ENCODE data around the gene NCOA3. TPM values are rescaled to one million over a fixed set of nuclear protein-coding genes. Genes with fewer than 3 reads are reported as not detected.

Gene NCOA3
- total RNA-seq, 1 donor: 53.3 TPM

DNA sequence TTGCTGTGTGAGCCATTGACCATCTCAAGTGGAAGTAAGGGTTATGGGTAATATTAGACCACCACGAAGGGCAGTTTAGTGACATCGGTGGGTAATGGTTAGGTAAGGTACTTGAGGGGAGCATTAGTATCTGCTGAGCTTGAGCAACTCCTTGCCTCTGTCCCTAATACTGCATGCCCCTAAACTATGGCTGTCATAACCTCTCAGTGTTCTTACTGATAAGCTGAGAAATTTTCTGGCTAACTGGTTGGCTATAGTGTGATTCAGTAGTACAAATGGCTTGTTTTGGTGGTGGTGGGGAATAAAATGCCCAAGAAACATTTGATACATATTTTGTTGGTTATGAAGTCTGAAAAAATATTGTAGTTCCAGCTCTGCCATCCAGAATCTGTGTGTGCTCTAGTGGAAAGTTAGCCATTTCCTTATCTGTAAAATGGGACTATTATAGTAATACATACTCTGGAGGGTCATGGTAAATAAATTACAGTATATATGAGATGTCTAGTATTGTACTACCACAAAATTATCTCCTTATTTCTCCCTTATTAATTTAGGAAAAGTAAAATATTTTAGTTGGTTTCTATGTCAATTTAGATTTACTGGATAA lies 113.1 kb downstream of the NCOA3 start:
- H3K4me3 ChIP-seq (ENCODE audit: low read depth, low read length): no peak overlapping the region
- no peak for DNase-seq (ENCODE audit: low read depth)
- TF ChIP-seq, protein P1, sequence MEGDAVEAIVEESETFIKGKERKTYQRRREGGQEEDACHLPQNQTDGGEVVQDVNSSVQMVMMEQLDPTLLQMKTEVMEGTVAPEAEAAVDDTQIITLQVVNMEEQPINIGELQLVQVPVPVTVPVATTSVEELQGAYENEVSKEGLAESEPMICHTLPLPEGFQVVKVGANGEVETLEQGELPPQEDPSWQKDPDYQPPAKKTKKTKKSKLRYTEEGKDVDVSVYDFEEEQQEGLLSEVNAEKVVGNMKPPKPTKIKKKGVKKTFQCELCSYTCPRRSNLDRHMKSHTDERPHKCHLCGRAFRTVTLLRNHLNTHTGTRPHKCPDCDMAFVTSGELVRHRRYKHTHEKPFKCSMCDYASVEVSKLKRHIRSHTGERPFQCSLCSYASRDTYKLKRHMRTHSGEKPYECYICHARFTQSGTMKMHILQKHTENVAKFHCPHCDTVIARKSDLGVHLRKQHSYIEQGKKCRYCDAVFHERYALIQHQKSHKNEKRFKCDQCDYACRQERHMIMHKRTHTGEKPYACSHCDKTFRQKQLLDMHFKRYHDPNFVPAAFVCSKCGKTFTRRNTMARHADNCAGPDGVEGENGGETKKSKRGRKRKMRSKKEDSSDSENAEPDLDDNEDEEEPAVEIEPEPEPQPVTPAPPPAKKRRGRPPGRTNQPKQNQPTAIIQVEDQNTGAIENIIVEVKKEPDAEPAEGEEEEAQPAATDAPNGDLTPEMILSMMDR (IDR thresholded peaks at IDR 0.05; ENCODE audit: insufficient read depth, low read length): no peak

DNA sequence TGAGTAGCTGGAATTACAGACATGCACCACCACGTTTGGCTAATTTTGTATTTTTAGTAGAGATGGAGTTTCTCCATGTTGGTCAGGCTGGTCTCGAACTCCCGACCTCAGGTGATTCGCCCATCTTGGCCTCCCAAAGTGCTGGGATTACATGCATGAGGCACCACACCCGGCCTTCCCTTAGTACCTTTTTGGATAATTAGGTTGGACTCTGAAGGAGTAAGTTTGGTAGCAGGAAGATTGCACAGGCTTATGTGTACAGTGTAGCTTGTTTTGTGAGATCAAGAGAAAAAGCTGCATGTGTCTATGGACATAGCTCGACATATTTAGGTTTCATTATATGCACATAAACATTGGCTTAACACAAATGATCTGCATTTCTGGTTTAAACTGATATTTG lies 116.8 kb downstream of the NCOA3 start:
- no peak overlapping the region for H3K4me3 ChIP-seq (ENCODE audit: low read depth, low read length)
- no peak for DNase-seq (ENCODE audit: low read depth)
- TF ChIP-seq, protein P1 (IDR thresholded peaks at IDR 0.05; ENCODE audit: insufficient read depth, low read length): no peak

DNA sequence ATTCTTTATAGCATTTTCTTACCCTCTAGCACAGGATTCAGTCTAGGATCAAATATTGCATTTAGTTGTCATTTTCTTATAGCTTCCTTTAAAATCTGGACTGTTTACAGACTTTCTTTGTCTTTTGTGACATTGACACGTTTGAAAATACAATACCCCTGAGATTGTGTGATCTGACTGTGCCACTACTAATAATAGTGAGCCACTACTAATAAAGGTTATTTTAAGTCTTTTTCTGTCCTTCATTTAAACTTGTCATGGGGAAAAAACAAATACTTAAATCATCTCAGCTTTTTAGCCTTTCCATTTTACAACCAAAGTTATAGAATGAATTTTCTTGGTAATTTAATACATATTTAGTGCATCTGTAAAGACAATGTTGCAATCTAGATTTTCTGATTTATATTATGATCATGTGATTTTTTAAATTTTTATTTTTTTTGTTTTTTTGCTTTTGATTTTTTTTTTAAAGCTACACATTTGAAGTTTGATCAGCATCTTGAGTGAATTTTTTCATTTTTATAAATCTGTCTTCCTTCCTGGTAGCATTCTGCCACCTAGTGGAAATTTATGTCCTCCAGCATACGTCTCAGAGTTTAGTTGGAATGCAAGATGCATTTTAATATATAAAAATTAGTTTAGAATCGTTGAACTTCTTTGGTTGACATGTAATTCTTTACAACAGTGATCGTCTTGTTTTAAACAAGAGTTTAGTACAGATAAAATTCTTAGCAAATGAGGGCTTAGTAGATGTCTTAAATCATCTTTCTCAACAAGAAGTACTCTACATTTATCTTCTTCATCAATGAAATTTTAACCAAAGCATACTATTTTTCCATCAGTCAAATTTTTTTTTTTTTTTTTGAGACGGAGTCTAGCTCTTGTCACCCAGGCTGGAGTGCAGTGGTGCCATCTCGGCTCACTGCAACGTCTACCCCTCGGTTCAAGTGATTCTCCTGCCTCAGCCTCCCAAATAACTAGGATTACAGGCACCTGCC lies 119.4 kb downstream of the NCOA3 start:
- peak; percentile 89 for DNase-seq (ENCODE audit: low read depth)
- TF ChIP-seq, protein P1 (IDR thresholded peaks at IDR 0.05; ENCODE audit: insufficient read depth, low read length): peak; percentile 82

DNA sequence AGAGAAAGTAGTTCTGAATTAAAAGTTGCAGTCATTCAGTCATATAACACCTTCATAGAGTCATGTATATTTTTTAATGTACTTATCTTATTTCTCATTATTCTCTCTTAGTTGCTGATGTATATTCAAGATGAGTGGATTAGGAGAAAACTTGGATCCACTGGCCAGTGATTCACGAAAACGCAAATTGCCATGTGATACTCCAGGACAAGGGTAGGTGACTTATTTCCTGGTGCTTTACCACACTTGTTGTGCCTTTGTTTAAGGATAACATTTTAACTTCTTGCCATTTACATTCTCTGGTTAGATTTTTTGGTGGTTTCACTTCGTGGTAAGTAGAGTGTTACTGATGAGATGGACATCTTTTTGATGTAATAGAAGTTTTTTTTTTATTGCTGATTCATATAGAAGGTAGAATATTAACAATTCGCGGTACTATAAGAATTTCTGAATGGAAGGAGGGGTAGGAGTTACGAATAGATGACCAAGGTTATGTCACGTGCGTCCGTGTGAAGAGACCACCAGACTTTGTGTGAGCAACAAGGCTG lies 120.5 kb downstream of the NCOA3 start:
- TF ChIP-seq, protein P1 (IDR thresholded peaks at IDR 0.05; ENCODE audit: insufficient read depth, low read length): no peak
- no peak overlapping the region for H3K4me3 ChIP-seq (ENCODE audit: low read depth, low read length)
- peak; percentile 19 for DNase-seq (ENCODE audit: low read depth)

More for the DNA sequence above, 119.4 kb downstream of the NCOA3 start:
- H3K4me3 ChIP-seq (ENCODE audit: low read depth, low read length): no peak overlapping the region

DNA sequence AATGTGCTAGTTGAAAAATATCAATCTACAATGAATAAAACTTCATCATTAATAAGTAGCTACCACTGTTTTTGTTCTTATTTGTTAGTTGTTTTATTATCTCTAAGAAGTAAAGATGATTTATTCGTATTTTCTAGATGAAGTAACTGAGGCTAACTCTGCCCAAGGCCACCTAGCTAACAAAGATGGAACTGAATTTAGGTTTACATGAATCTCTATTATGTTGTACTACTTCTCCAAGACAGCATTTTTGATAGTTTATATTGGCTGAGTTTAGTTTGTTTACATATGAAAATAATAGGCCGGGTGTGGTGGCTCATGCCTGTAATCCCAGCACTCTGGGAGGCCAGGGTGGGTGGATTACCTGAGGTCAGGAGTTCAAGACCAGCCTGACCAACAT lies 121.5 kb downstream of the NCOA3 start:
- TF ChIP-seq, protein P1 (IDR thresholded peaks at IDR 0.05; ENCODE audit: insufficient read depth, low read length): peak; percentile 13
- DNase-seq (ENCODE audit: low read depth): no peak
- H3K4me3 ChIP-seq (ENCODE audit: low read depth, low read length): no peak overlapping the region

DNA sequence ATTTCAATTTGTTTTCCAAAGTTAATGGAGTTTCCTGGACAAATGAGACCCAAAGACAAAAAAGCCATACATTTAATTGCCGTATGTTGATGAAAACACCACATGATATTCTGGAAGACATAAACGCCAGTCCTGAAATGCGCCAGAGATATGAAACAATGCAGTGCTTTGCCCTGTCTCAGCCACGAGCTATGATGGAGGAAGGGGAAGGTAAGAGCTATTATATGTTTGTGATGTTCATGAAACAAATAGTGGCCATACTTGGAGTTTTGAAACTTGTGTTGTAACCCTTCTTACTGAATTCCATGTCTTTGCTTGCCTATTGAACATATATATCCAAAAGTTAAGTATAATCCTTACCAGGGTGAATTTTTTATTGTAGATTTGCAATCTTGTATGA lies 125.9 kb downstream of the NCOA3 start:
- TF ChIP-seq, protein P1 (IDR thresholded peaks at IDR 0.05; ENCODE audit: insufficient read depth, low read length): no peak
- DNase-seq (ENCODE audit: low read depth): no peak
- H3K4me3 ChIP-seq (ENCODE audit: low read depth, low read length): no peak overlapping the region

All from fibroblast of the aortic adventitia (primary cell).